HFF-Myc (cell line): Measurements from ENCODE around the gene BGN.

ENCODE experiments used
- DNase-seq: peaks from one replicate; pipeline ENCODE4 v3.0.0-alpha.2; 2011; ENCODE audit warnings: low read depth; ENCODE audit errors: extremely low read depth
- H3K4me3 ChIP-seq: replicated peaks from 2 replicates; pipeline ENCODE4 v1.5.1; 2011; ENCODE audit warnings: low read depth, mild to moderate bottlenecking, control low read depth, low read length
- TF ChIP-seq, protein P1 (sequence below): IDR thresholded peaks from 2 replicates; pipeline ENCODE4 v1.5.1; 2012; ENCODE audit warnings: mild to moderate bottlenecking, low read depth, low read length, control low read depth; ENCODE audit errors: missing control alignments

The BGN gene

DNA sequence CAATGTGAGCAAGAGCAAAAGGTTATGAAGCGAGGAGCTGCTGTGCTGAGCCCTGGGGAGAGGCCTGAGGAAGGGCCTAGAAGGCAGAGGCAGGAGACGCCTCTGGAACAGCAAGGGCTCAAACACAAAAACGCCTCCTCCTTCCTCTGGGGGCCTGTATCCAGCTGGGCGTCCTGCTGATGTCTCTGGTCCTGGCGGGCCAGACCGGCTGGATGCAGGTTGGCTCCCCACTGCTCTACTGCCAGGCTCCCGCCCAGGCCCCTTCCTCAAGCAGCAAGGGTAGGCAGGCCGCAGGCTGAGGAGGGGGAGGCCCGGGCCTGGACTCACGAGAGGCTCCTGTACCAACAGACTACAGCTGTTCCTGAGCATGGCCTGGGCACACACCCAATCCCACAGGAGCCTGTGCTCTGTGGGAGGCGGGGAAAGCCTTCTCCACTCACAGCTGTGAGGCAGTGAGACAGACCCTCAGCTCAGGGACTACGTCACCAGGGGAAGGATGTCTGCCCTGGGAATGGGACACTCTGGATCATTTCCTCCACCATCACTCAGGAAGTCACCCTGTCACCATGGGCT lies 26.7 kb upstream of the BGN start:
- DNase-seq = no peak
- no peak overlapping the region for H3K4me3 ChIP-seq
- TF ChIP-seq, protein P1, sequence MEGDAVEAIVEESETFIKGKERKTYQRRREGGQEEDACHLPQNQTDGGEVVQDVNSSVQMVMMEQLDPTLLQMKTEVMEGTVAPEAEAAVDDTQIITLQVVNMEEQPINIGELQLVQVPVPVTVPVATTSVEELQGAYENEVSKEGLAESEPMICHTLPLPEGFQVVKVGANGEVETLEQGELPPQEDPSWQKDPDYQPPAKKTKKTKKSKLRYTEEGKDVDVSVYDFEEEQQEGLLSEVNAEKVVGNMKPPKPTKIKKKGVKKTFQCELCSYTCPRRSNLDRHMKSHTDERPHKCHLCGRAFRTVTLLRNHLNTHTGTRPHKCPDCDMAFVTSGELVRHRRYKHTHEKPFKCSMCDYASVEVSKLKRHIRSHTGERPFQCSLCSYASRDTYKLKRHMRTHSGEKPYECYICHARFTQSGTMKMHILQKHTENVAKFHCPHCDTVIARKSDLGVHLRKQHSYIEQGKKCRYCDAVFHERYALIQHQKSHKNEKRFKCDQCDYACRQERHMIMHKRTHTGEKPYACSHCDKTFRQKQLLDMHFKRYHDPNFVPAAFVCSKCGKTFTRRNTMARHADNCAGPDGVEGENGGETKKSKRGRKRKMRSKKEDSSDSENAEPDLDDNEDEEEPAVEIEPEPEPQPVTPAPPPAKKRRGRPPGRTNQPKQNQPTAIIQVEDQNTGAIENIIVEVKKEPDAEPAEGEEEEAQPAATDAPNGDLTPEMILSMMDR = no peak

DNA sequence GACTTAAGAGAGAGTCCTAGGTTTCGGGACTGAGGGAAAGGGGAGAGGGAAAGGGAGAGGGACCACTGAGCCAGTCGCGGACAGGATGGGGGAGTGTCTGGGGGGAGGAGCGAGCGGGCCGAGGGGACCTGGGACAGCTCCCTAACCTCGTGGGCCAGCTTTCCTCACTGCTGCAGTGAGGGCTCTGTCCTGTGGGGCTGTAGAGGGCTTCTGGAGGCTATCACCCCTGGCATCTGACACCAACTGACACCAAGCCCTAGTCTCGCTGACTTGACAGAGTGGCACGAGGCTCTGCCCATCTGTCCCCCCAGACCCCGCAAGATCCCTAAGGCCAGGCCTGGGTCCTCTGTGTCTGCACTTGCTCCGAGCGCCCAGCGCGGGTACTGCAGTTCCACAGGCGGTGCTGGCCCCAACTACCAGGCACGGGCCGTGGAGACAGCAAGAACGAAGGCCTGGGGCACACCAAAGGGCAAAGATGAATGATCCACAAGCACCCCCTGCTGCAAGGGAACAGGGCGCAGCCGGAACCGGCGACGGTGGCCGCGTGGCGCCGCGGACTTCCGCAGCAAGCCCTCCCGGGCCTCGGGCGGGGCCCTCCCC lies 24.9 kb upstream of the BGN start:
- DNase-seq = no peak
- TF ChIP-seq, protein P1 = no peak
- peak overlapping the region; percentile 75 for H3K4me3 ChIP-seq

DNA sequence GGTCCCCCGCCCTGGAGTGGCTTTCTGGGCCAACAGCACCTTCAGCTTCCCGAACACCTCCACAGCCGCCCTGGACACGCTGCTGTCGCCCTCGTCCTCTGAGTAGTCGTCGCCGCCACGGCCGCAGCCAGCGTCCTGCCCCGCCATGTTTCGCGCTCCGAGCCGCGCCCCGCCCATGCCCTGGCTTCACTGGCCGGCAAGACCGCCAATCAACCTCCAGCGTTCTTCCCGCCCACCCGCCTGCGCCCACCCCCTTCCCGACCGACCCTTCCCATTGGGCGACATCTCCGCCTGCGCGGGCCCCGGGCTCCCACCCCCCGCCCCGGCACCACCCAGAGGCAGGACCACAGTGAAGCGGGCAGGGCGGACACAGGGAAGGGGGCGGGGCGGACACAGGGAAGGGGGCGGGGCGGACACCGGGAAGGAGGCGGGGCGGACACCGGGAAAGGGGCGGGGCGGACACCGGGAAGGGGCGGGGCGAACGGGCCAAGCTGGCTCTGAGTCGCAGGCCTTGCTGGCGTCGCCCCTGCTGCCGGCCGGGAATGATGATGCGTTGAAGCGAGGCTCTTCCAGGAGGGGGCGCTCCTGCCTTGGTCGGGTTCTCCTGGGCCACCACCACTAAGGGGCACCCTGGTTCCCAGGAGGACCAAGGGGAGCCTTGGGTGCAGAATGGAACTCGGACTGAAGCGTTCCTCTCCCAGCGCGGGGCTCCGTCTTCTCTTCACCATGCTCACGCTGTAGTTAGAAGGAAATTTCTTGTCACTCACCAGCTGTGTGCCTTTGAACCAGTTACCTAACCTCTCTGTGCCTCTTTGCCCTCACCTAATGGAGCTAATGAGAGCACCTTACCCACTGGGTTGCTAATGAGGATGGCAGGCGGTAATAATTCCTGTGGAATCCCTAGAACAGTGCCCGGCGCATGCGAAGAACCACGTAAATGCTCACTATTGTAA lies 24.1 kb upstream of the BGN start, which contains the start of gene HAUS7:
Gene HAUS7, minus strand, starts transcription at position 166 of the 953 bp plus-strand sequence. Its CDS starts 19 bp downstream, at position 147.
- peak; percentile 52 for DNase-seq
- H3K4me3 ChIP-seq = peak within 1 kb of the TSS; percentile 75
- TF ChIP-seq, protein P1 = peak; percentile 65

DNA sequence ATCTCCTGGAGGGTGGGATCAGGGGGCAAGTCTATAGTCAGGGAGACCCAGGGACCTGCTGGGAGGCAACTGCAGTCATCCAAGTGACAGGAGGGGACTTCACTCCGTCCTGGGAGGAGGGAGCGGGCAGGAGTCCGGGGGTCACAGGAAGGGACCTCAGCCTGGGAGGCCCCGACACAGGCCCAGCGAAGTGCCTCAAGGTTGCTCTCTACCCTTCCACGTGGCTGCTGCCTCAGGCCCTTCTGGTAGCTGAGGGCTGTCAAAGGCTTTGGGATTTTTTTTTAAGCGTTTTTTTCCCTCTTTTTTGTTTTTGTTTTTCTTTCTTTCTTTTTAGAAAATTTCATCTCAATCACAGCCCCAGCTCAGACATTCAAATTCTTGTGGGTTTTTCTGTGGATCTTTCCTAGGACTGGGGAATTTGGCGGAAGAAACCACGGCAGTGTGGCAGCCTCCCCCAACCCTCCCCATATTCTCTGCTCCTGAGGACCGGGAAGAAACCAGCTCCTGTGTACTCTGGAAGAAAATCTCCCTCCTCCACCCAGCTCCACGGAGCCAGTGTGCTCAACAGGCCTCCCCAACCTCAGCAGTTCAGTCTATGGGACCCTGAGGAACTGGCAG lies 23.0 kb upstream of the BGN start:
- TF ChIP-seq, protein P1 = no peak
- DNase-seq = no peak
- no peak overlapping the region for H3K4me3 ChIP-seq

DNA sequence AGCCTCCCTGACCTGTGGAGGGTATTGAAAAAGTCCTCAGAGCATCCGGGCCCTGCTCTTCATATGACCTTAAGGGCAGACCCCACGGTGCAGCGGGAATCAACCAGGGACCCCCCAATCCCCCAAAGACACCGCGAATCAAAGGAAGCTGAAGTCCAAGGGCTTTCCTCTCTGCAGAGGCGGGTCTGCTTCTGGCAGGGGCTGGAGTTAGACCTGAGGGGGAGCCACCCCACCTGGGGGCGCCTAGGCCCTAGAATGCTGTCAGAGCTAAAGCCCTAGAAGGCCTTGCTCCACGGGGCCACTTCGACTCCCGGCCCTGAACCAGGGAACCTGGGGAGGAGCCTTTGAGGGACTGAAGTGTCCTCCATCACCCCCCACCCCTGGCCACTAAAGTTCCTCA lies 21.7 kb upstream of the BGN start:
- no peak for DNase-seq
- TF ChIP-seq, protein P1 = no peak
- H3K4me3 ChIP-seq = no peak overlapping the region

DNA sequence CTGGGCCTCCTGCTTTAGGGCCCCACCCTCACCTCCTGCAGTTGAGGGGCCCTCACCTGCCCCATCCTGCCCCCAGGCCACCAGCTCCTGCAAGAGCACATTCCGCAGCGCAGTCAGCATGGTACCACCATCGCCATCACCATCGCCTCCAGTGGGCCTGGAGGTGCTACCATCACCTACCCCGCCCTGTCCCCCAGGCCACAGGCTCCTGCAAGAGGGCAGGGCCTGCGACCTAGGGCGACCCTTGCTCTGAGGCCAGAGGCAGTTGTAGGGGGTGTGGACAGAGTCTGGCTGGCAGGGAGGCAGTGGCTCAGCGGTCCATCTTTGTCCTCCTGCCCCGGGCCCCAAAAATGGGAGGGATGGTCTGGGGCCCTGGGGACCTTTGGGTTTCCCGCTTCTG lies 20.5 kb upstream of the BGN start:
- TF ChIP-seq, protein P1 = no peak
- DNase-seq = no peak
- no peak overlapping the region for H3K4me3 ChIP-seq
